GM19467 (cell line): ENCODE results near the gene MYB.
"Not testable (repeated sequence)": the region's sequence is repeated elsewhere in the genome, so short reads cannot be mapped to it uniquely, and the experiment has no call there.

Source experiments
- ATAC-seq: cut with Tn5 transposase; IDR thresholded peaks from one replicate; pipeline ENCODE4 v1.9.1; 2021; ENCODE audit warnings: mild to moderate bottlenecking, moderate library complexity; ENCODE audit not compliant: unreplicated experiment

The MYB gene

GRCh38 chr6:135162678-135163439 is 18.2 kb upstream of the MYB start:
- ATAC-seq: no peak

GRCh38 chr6:135163440-135163738 is 17.7 kb upstream of the MYB start:
- ATAC-seq: peak; percentile 46

- ATAC-seq: not testable (repeated sequence)
These were observed 16.7 kb upstream of the MYB start for GRCh38 chr6:135164387-135164786.

- ATAC-seq: no peak
These were observed 16.1 kb upstream of the MYB start for GRCh38 chr6:135165031-135165430.

GRCh38 chr6:135166515-135166914 is 14.6 kb upstream of the MYB start:
- no peak for ATAC-seq

- no peak for ATAC-seq
These were observed 13.5 kb upstream of the MYB start for GRCh38 chr6:135167617-135168016.

DNA sequence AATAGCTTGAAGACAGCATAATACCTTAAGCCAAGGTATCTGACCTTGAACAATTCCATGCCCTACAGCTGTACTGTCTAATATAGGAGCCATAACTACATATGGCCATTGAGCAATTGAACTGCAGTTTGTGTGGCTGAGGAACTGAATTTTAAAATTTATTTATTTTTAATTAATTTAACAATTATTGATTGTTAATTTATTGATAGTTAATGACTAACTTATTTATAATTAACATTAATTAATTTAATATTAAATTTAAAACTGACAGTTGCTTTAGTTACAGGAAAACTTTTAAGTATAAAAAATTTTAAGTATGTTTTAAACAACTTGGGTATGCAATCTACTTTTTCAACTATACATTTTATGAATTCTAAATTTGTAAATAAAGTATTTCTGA is 12.3 kb upstream of the MYB start:
- no peak for ATAC-seq

- no peak for ATAC-seq
These were observed 10.9 kb upstream of the MYB start for GRCh38 chr6:135170238-135170637.

- no peak for ATAC-seq
These were observed 10.3 kb upstream of the MYB start for GRCh38 chr6:135170849-135171248.

- no peak for ATAC-seq
These were observed 7.7 kb upstream of the MYB start for GRCh38 chr6:135173242-135173988.

DNA sequence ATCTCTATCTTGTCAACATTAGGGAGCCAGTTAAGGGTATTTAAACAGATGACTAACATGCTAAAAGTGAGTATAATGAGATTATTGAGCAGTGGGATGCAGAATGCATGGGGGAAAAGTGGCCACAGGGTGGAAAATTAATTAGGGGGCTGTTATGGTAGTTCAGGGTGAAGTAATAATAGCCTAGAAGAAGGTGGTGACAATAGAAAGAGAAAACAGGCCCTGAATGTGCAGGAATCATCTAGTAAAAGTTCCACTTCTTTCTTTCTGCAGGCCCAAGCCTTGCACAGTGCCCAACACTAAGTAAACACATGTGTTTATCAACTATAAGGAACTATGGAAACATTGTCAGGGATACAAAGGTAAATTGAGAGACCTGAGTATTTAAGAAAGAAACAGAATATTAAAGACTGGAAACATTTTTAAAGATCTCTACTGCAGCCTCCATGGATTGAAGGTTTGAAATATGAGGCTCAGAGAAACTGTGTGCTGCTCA is 7.1 kb upstream of the MYB start:
- no peak for ATAC-seq

- ATAC-seq: no peak
These were observed 5.0 kb upstream of the MYB start for GRCh38 chr6:135176058-135176457.

DNA sequence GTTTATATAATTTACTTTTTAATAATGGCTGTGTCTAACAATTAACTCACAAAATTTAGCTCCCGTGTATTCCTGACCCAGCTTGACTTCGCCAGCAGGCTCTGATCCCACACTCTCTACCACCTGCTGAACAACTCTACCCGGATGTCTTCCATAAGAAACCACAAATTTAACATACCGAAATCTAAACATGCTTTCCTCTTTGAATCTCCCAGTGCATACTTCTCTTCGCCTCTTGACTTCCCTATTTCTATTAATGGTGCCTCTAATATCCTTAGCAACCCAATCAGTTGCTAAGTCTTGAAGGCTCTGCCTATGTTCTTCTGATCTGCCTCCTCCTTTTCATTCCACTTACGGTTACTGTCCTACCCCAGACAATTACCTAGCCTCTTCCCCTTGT is 4.6 kb upstream of the MYB start:
- ATAC-seq: no peak

DNA sequence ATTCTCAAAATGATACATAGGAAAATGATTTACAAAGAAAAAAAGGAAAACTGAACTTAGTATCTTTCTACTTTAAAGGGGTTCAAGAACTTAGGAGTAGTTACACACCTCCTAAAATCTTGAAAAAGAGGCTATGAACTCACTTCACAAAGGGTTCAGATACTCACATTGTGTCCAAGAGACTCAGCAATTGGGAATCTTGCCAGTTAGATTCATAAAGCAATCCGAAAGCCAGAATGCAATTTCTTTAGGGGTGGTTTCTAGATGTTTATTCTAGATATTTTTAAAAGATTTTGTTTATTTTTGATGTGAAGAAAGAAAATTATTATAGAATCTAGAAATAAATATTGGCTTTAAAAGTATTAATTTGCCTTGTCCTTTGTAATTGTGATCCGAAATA is 1.7 kb upstream of the MYB start:
- no peak for ATAC-seq

DNA sequence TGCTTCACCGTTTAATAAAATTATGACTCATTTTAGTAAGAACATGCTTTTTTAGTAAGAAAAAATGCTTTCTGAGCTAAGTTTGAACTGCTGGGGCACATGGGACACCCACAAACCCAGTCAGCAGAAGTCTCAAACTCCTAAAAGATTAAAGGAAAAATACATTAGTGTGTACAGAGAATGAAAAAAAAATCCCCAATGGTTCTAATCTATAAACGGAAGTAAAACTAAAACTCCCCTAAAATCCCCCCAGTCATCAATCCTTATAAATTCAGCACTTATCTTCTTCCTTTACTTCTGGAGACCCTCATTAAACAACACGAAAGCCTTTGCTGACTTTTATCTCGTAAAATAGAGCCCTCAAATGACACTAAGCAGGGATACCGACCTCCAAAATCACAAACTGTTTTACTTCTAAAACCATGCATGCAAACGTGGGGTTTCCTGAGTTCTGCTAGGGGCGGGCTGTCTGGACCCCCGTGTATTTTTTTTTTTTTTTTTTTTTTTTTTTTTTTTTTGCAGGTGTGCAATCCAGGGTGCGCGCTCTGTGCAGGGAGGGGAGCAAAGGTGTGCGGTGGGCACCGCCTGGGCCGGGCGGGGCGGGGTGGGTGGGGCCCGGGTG is 1.1 kb upstream of the MYB start:
- ATAC-seq: no peak

- no peak for ATAC-seq
These were observed 394 bp downstream of the MYB start for GRCh38 chr6:135181333-135182070.

GRCh38 chr6:135182071-135183001 is 1.2 kb downstream of the MYB start:
- peak; percentile 8 for ATAC-seq

- ATAC-seq: peak; percentile 42
These were observed 2.0 kb downstream of the MYB start for GRCh38 chr6:135183002-135183531.

DNA sequence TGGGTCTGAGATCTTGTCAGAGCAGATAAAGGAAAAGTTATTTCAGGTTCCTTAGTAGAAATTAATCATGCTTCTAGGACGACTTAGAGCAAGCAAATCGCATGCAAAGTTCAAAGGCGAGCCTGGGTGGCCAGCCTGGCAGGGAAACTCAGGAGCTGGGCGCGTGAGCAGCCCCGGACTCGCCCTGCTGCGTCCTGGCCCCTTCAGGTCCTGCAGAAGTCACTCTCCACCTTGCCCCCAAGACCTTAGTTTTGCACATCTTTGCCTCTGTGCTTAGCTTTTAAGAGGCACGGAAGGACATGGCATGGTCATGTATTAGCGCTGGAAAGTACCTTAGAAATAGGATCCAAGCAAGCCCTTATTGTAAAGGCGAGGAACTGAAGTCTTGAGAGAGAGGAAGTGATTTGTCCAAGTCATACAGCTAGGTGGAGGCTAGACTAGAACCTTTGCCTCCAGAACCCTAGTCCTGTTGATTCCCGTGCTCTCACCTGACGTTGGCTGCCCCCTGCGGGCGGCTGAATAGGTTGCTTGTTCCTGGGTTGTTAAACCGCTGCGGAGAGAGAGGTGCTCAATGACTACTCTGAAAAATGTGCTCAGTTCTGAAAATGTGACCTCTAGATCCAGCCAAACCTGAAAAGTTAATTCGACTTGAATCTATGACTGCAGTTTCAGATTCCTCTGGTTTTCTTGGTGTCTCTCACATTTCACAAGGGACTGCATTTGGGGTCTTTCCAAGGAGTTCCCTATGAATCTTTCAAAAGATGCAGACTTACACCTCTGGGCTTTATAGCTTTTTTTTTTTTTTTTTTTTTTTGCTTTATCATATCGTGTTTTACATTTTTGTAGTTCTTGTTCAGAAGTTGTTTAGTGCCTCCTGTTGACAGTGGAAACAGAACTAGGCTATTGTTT is 2.7 kb downstream of the MYB start:
- ATAC-seq: peak; percentile 37
